ENCODE measurements around the gene CAMTA1. TPM values are rescaled to one million over a fixed set of nuclear protein-coding genes. Genes with fewer than 3 reads are reported as not detected.

CAMTA1 gene
- polyA plus RNA-seq, 1 donor (not counting 4 experiments of a cell fraction or from before 2014, with no cell fraction given): 51.4 TPM

GRCh38 chr1:7371926-7372325 is 586.7 kb downstream of the CAMTA1 start:
- TF ChIP-seq EZH2 (IDR thresholded peaks at IDR 0.05; ENCODE audit: low read length) (no peak), CTCF (optimal IDR thresholded peaks at IDR 0.05 in 1 of 3, IDR thresholded peaks at IDR 0.05 in 1 of 3, conservative IDR thresholded peaks at IDR 0.05 in 1 of 3; ENCODE audit: extremely low read depth in 1 of 3, insufficient read depth in 2 of 3, low read length in 3 of 3) (no peak)
- dilution Hi-C loops (cut with MboI; ENCODE audit: extremely low pct_ligation_motif_present, low sequenced_read_pairs): no loop called here

GRCh38 chr1:7372477-7373120 is 587.3 kb downstream of the CAMTA1 start:
- Histone ChIP-seq H3K9me1 (ENCODE audit: control insufficient read depth, extremely low read depth, insufficient read depth, low read length) (no peaks in the 10 kb centered on the region), H3K9me3 (ENCODE audit: control insufficient read depth, low read depth, low read length) (no peaks in the 10 kb centered on the region), H2AFZ (ENCODE audit: control insufficient read depth, low read length) (no peak overlapping the region), H3K79me2 (ENCODE audit: control insufficient read depth, insufficient read depth, low read length) (no peaks in the 10 kb centered on the region), H3K27ac (ENCODE audit: control insufficient read depth, insufficient read depth, low read length) (no peak overlapping the region), H3K9ac (ENCODE audit: control insufficient read depth, extremely low read depth, insufficient read depth, low read length) (no peak overlapping the region), H4K20me1 (ENCODE audit: control insufficient read depth, extremely low read depth, insufficient read depth, low read length) (no peaks in the 10 kb centered on the region), H3K4me2 (ENCODE audit: control insufficient read depth, extremely low read depth, insufficient read depth, low read depth, low read length) (no peak overlapping the region), H3K36me3 (ENCODE audit: control insufficient read depth in 2 of 2, extremely low read depth in 1 of 2, insufficient read depth in 2 of 2, low read length in 2 of 2) (no peaks in the 10 kb centered on the region), H3K4me1 (ENCODE audit: control insufficient read depth, extremely low read depth, insufficient read depth, low read length) (peaks cover 12% of the 10 kb centered on the region), H3K4me3 (ENCODE audit: control insufficient read depth in 2 of 3, extremely low read depth in 1 of 3, insufficient read depth in 2 of 3, low read depth in 1 of 3, low read length in 3 of 3) (no peak overlapping the region), H3K27me3 (ENCODE audit: control insufficient read depth, extremely low read depth, insufficient read depth, low read length) (no peaks in the 10 kb centered on the region)
- dilution Hi-C loops (cut with MboI; ENCODE audit: extremely low pct_ligation_motif_present, low sequenced_read_pairs): no loop called here
- TF ChIP-seq EZH2 (IDR thresholded peaks at IDR 0.05; ENCODE audit: low read length): no peak
- no peak for TF ChIP-seq CTCF (optimal IDR thresholded peaks at IDR 0.05 in 1 of 3, IDR thresholded peaks at IDR 0.05 in 1 of 3, conservative IDR thresholded peaks at IDR 0.05 in 1 of 3; ENCODE audit: extremely low read depth in 1 of 3, insufficient read depth in 2 of 3, low read length in 3 of 3)
- DNase-seq (ENCODE audit: low read depth, low spot score) (no peak), FAIRE-seq (no peak)

More at GRCh38 chr1:7371926-7372325, 586.7 kb downstream of the CAMTA1 start:
- Histone ChIP-seq H4K20me1 (ENCODE audit: control insufficient read depth, extremely low read depth, insufficient read depth, low read length) (no peaks in the 10 kb centered on the region), H3K9me3 (ENCODE audit: control insufficient read depth, low read depth, low read length) (no peaks in the 10 kb centered on the region), H3K27me3 (ENCODE audit: control insufficient read depth, extremely low read depth, insufficient read depth, low read length) (no peaks in the 10 kb centered on the region), H3K4me1 (ENCODE audit: control insufficient read depth, extremely low read depth, insufficient read depth, low read length) (peaks cover 12% of the 10 kb centered on the region), H3K27ac (ENCODE audit: control insufficient read depth, insufficient read depth, low read length) (no peak overlapping the region), H3K4me3 (ENCODE audit: control insufficient read depth in 2 of 3, extremely low read depth in 1 of 3, insufficient read depth in 2 of 3, low read depth in 1 of 3, low read length in 3 of 3) (no peak overlapping the region), H2AFZ (ENCODE audit: control insufficient read depth, low read length) (no peak overlapping the region), H3K9ac (ENCODE audit: control insufficient read depth, extremely low read depth, insufficient read depth, low read length) (no peak overlapping the region), H3K4me2 (ENCODE audit: control insufficient read depth, extremely low read depth, insufficient read depth, low read depth, low read length) (no peak overlapping the region), H3K79me2 (ENCODE audit: control insufficient read depth, insufficient read depth, low read length) (no peaks in the 10 kb centered on the region), H3K9me1 (ENCODE audit: control insufficient read depth, extremely low read depth, insufficient read depth, low read length) (no peaks in the 10 kb centered on the region), H3K36me3 (ENCODE audit: control insufficient read depth in 2 of 2, extremely low read depth in 1 of 2, insufficient read depth in 2 of 2, low read length in 2 of 2) (no peaks in the 10 kb centered on the region)
- no peak for FAIRE-seq
- no peak for DNase-seq (ENCODE audit: low read depth, low spot score)

Measured in keratinocyte (primary cell).